ENCODE measurements around the gene LRIT2.
"Not testable (repeated sequence)": the region's sequence is repeated elsewhere in the genome, so short reads cannot be mapped to it uniquely, and the experiment has no call there.

Gene LRIT2

DNA sequence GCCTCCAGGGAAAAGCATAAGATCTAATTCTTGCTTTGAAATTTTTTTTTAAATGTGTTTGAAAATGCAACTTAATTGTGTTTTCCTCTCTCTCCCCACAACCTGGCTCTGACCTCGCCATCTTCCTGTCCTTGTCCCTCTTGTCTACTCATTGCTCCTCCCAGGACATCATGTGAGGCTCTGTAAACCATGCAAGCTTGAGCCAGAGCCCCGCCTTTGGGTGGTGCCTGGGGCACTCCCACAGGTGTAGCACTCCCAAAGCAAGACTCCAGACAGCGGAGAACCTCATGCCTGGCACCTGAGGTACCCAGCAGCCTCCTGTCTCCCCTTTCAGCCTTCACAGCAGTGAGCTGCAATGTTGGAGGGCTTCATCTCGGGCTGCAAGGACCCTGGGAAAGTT is 40.8 kb downstream of the LRIT2 start:
- Mint-ChIP-seq H3K36me3 (ENCODE audit: insufficient read depth) (no peaks in the 10 kb centered on the region), H3K4me1 (peaks cover 5% of the 10 kb centered on the region), H3K27ac (ENCODE audit: low read depth) (no peak overlapping the region), H3K27me3 (no peaks in the 10 kb centered on the region), H3K9me3 (no peaks in the 10 kb centered on the region), H3K4me3 (no peak overlapping the region)
- DNase-seq (ENCODE audit: low spot score in 2 of 2) (no peak), ATAC-seq (replicated peaks; ENCODE audit: extremely low read depth, poor library complexity, severe bottlenecking) (no peak)

DNA sequence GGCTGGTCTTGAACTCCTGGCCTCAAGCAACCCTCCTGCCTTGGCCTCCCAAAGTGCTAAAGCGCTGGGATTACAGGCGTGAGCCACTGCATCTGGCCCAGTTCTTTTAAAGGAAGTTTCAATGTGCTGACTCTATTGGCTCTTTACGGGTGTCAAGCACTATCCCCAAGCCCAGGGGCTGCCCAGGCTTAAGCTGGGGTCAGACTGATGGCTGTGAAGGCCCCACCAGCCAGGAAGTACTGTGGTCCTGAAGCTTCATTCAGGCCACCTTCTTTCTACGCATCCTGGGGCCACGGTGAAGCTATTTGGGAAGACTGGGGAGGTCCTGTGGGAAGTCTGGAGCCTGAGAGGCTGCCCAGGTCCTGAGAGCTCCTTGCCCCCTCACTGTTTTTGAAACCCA is 43.7 kb downstream of the LRIT2 start:
- no peak for ATAC-seq (replicated peaks; ENCODE audit: extremely low read depth, poor library complexity, severe bottlenecking)
- DNase-seq (ENCODE audit: low spot score in 2 of 2) = no peak
- no peaks in the 10 kb centered on the region for H3K27me3 Mint-ChIP-seq
- H3K27ac Mint-ChIP-seq (ENCODE audit: low read depth) = no peak overlapping the region
- no peaks in the 10 kb centered on the region for H3K36me3 Mint-ChIP-seq (ENCODE audit: insufficient read depth)
- no peak overlapping the region for H3K4me3 Mint-ChIP-seq
- no peaks in the 10 kb centered on the region for H3K9me3 Mint-ChIP-seq
- H3K4me1 Mint-ChIP-seq = peaks cover 10% of the 10 kb centered on the region

DNA sequence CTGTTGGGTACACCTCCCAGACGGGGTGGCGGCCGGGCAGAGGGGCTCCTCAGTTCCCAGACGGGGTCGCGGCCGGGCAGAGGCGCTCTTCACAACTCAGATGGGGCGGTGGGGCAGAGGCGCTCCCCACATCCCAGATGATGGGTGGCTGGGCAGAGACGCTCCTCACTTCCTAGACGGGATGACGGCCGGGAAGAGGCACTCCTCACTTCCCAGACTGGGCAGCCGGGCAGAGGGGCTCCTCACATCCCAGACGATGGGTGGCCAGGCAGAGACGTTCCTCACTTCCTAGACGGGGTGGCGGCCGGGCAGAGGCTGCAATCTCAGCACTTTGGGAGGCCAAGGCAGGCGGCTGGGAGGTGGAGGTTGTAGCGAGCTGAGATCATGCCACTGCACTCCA is 45.0 kb downstream of the LRIT2 start:
- H3K27ac Mint-ChIP-seq (ENCODE audit: low read depth); DNase-seq (ENCODE audit: low spot score in 2 of 2); H3K27me3 Mint-ChIP-seq; ATAC-seq (replicated peaks; ENCODE audit: extremely low read depth, poor library complexity, severe bottlenecking); H3K36me3 Mint-ChIP-seq (ENCODE audit: insufficient read depth); H3K9me3 Mint-ChIP-seq; H3K4me3 Mint-ChIP-seq: not testable (repeated sequence)
- H3K4me1 Mint-ChIP-seq = peaks cover 13% of the 10 kb centered on the region

DNA sequence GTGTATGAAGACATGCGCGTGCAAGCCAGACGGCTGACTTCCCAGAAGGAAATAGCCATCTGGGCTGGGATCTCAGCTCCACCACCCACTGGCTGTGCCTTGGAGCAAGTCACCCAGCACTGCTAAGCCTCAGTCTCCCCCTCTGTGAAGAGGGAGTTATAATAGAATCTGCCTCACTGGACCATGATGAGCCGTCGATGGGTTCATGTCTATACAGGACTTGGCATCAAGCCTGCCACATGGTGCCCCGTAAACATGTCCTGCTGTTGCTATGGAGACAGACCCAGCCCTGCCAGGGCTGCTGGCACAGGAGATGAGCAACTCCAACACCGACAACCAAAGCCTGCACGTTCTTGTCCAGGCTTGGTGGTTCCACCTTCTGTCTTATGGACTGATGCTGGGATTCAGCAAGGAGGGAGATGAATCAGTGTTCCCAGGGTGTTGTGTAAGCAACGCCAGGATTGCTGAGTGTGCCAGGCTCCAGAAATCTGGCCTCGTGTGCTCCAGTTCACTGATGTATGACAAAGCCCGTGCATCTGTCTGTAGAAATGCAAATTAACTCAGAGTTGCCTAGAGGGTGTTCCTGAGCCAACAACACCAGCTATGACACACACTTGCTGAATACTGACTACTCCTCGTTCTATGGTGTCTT is 46.2 kb downstream of the LRIT2 start:
- peak; percentile 7 for ATAC-seq (replicated peaks; ENCODE audit: extremely low read depth, poor library complexity, severe bottlenecking)

DNA sequence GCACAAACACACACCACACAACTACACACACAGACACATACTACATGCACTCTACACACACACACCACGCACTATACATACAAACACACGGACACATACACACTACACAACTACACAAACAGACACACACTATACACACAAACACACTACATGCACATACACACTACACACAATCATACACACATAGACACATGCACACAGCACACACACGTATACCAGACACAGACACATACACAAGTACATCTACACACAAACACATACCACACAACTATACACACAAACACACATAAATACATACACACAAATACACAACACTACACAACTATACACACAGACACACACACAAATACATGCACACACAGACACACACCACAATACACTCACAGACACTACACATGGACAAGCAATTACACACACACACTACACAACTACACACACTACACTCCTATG is 47.2 kb downstream of the LRIT2 start:
- Mint-ChIP-seq H3K4me3 (no peak overlapping the region), H3K36me3 (ENCODE audit: insufficient read depth) (no peaks in the 10 kb centered on the region), H3K27ac (ENCODE audit: low read depth) (no peak overlapping the region), H3K27me3 (no peaks in the 10 kb centered on the region), H3K4me1 (peaks cover 7% of the 10 kb centered on the region), H3K9me3 (no peaks in the 10 kb centered on the region)
- DNase-seq (ENCODE audit: low spot score in 2 of 2) (no peak), ATAC-seq (replicated peaks; ENCODE audit: extremely low read depth, poor library complexity, severe bottlenecking) (no peak)

More for the DNA sequence above, 46.2 kb downstream of the LRIT2 start:
- H3K27me3 Mint-ChIP-seq = no peaks in the 10 kb centered on the region
- no peaks in the 10 kb centered on the region for H3K36me3 Mint-ChIP-seq (ENCODE audit: insufficient read depth)
- peak in 1 of 2 donors; percentile 39 for DNase-seq (ENCODE audit: low spot score in 2 of 2)
- no peak overlapping the region for H3K4me3 Mint-ChIP-seq
- H3K9me3 Mint-ChIP-seq = no peaks in the 10 kb centered on the region
- H3K4me1 Mint-ChIP-seq = peaks cover 7% of the 10 kb centered on the region
- no peak overlapping the region for H3K27ac Mint-ChIP-seq (ENCODE audit: low read depth)

DNA sequence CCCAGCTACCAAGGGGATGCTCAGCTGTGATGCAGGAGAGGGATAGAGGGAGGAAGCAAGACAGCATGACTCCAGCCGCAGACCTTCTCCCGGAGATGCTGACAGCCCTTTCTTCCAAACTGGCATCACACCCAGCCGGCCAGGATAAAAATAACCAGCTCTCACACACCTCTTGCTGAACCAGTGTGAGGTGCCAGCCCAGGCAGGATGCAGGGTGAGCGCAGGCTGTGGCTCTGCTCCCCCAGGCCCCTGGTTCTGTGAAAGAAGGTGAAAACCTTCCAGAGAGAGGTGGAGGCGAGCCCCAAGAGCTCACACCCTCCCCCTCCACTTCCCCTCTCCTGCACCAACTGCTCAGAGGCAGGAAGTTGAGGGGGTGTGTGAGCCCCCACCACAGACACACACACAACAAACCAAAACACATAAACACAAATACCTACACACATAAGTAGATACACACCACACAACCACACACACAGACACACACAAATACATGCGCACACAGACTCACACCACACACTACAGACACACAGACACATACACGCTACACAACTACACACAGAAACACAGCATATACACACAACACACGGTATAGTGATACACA is 47.7 kb downstream of the LRIT2 start:
- ATAC-seq (replicated peaks; ENCODE audit: extremely low read depth, poor library complexity, severe bottlenecking) = peak; percentile 96
- Mint-ChIP-seq H3K4me1 (peaks cover 7% of the 10 kb centered on the region), H3K9me3 (no peaks in the 10 kb centered on the region), H3K27ac (ENCODE audit: low read depth) (no peak overlapping the region), H3K4me3 (no peak overlapping the region), H3K27me3 (no peaks in the 10 kb centered on the region), H3K36me3 (ENCODE audit: insufficient read depth) (no peaks in the 10 kb centered on the region)
- peak; percentile 47 to 78 for DNase-seq (ENCODE audit: low spot score in 2 of 2)

DNA sequence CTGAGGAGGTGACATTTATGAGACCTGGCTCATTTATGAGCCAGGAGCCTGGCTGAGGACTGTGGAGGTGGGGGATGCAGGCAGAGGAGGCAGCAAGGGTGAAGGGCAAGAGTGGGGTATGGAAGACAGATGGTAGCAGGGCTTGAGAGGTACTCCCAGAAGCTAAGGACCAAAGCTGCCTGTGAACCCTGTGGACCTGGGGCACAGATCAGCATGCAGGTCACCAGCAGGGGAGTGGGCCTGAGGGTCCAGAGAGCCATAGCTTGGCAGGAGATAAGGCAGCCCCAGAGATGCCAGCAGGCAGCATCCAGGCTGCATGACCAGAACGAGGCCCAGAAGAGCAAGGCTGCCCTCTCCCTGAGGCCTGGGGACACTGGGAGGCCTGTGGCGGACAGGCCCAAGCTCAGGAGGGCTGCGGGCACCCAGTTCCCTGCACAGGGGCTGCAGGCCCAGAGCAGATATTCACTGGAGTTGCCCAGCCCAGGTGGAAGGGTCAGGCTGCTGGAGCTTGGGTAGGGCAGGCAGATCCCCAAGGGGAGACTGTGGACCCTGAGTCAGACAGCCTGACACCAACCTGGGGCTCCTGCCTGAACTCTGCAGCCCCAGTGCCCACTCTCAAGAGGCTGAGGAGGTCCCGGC is 48.4 kb downstream of the LRIT2 start:
- H3K36me3 Mint-ChIP-seq (ENCODE audit: insufficient read depth) = no peaks in the 10 kb centered on the region
- no peaks in the 10 kb centered on the region for H3K27me3 Mint-ChIP-seq
- no peak overlapping the region for H3K27ac Mint-ChIP-seq (ENCODE audit: low read depth)
- ATAC-seq (replicated peaks; ENCODE audit: extremely low read depth, poor library complexity, severe bottlenecking) (no peak), DNase-seq (ENCODE audit: low spot score in 2 of 2) (no peak)
- H3K4me3 Mint-ChIP-seq = peak overlapping the region; percentile 56
- H3K4me1 Mint-ChIP-seq = peaks cover 7% of the 10 kb centered on the region
- H3K9me3 Mint-ChIP-seq = no peaks in the 10 kb centered on the region

DNA sequence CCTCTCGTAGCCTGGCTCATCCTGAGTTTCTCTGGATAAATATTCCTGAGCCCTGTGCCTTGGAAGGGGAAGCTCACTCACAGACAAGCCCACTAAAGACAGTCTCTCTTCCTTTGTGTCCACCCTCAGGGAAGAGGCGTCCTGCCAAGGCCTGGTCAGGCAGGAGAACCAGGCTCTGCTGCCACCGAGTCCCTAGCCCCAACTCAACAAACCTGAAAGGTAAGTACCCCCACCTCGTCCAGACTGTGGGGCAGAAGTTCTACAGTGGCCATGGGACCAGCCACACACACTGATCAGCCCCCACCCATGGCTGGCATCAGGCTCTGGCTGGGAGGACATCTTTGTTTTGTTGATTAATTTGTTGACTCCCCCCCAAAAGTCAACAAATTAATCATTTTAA is 49.0 kb downstream of the LRIT2 start:
- Mint-ChIP-seq H3K4me1 (peaks cover 7% of the 10 kb centered on the region), H3K36me3 (ENCODE audit: insufficient read depth) (no peaks in the 10 kb centered on the region), H3K27me3 (no peaks in the 10 kb centered on the region), H3K9me3 (no peaks in the 10 kb centered on the region), H3K27ac (ENCODE audit: low read depth) (no peak overlapping the region), H3K4me3 (peak overlapping the region; percentile 56)
- ATAC-seq (replicated peaks; ENCODE audit: extremely low read depth, poor library complexity, severe bottlenecking) = no peak
- DNase-seq (ENCODE audit: low spot score in 2 of 2) = no peak

DNA sequence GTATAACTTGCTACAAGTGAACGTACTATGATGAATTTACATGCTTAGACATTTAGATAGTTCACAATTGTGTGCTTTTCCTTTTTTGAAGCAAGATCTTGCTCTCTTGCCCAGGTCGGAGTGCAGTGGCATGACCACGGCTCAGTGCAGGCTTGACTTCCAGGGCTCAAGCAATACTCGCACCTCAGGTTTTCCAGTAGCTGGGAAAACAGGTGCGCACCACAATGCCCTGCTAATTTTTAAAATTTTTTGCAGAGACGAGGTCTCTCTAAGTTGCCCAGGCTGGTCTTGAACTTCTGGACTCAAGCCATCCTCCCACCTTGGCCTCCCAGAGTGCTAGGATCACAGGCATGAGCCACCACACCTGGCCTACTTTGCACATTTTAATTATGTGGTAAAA is 49.9 kb downstream of the LRIT2 start:
- Mint-ChIP-seq H3K27me3 (no peaks in the 10 kb centered on the region), H3K4me3 (no peak overlapping the region), H3K27ac (ENCODE audit: low read depth) (no peak overlapping the region), H3K36me3 (ENCODE audit: insufficient read depth) (no peaks in the 10 kb centered on the region), H3K9me3 (no peaks in the 10 kb centered on the region), H3K4me1 (peaks cover 7% of the 10 kb centered on the region)
- DNase-seq (ENCODE audit: low spot score in 2 of 2) (no peak), ATAC-seq (replicated peaks; ENCODE audit: extremely low read depth, poor library complexity, severe bottlenecking) (no peak)

DNA sequence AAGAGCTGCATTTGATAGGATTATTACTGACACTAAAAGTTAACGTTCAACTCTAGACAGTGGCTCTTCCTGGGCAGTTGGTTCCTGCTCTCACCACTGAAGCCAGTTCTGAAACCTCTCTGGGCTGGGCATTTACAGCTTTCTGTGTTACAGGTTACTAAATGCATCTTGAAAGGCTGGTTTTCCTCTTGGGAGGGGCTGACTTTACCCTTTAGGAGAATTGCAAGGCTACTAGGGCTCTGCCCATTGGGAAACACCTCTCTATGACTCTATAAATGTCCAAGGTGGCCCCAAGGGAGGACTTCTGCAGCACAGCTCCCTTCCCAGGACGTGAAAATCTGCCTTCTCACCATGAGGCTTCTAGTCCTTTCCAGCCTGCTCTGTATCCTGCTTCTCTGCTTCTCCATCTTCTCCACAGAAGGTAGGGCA is 51.8 kb downstream of the LRIT2 start, which contains the start of gene GPR15LG:
Gene GPR15LG, plus strand, starts transcription at position 301 of the 429 bp plus-strand sequence. Its CDS starts 51 bp downstream, at position 352.
- no peaks in the 10 kb centered on the region for H3K27me3 Mint-ChIP-seq
- no peak within 1 kb of the TSS for H3K27ac Mint-ChIP-seq (ENCODE audit: low read depth)
- ATAC-seq (replicated peaks; ENCODE audit: extremely low read depth, poor library complexity, severe bottlenecking) = no peak
- no peak within 1 kb of the TSS for H3K4me3 Mint-ChIP-seq
- no peak for DNase-seq (ENCODE audit: low spot score in 2 of 2)
- no peaks in the 10 kb centered on the region for H3K36me3 Mint-ChIP-seq (ENCODE audit: insufficient read depth)
- H3K9me3 Mint-ChIP-seq = no peaks in the 10 kb centered on the region
- H3K4me1 Mint-ChIP-seq = peaks cover 7% of the 10 kb centered on the region

DNA sequence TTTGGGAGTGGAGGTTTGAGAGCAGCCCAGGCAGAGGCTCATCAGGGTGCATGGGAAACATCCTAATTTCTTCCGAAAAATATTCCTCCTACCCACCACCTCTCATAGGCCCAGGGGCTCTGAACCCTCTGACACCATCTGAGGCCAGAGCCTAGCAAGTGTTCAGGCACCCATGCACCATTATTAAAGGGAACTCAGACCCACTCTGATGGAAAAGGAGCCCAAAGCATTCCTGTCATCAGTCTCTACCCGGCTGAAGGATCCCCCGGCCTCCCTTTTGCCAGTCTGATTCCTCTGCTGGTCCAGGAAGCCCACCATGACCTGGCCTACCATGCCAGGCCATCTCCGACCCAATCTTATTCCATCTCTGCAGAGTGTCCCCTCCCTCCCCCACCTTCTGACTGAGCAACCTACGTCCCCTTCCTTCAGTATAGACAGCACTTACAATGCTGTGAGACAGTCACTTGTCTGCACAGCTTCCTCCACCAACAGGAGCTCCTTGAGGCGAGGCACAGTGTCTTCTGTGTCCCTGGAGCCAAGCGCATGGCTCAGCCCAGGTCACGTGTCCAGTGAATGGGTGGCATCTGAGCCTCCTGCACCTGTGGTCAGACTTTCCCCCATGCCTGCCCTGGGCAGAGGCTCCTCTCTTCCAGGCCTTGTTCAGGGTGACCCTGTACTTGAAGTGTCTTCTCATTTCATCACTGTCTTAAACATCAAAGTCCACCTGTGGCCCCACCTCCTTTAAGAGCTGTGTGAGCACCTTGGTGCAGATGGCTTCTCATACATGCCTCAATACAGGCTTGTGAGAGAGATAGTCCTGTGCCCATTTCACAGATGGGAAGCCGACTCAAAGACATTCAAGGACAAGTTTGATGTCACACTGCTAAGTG is 52.6 kb downstream of the LRIT2 start:
- no peaks in the 10 kb centered on the region for H3K9me3 Mint-ChIP-seq
- peaks cover 7% of the 10 kb centered on the region for H3K4me1 Mint-ChIP-seq
- H3K27ac Mint-ChIP-seq (ENCODE audit: low read depth) = no peak overlapping the region
- H3K27me3 Mint-ChIP-seq = no peaks in the 10 kb centered on the region
- DNase-seq (ENCODE audit: low spot score in 2 of 2) = no peak
- no peak overlapping the region for H3K4me3 Mint-ChIP-seq
- no peaks in the 10 kb centered on the region for H3K36me3 Mint-ChIP-seq (ENCODE audit: insufficient read depth)
- ATAC-seq (replicated peaks; ENCODE audit: extremely low read depth, poor library complexity, severe bottlenecking) = no peak

DNA sequence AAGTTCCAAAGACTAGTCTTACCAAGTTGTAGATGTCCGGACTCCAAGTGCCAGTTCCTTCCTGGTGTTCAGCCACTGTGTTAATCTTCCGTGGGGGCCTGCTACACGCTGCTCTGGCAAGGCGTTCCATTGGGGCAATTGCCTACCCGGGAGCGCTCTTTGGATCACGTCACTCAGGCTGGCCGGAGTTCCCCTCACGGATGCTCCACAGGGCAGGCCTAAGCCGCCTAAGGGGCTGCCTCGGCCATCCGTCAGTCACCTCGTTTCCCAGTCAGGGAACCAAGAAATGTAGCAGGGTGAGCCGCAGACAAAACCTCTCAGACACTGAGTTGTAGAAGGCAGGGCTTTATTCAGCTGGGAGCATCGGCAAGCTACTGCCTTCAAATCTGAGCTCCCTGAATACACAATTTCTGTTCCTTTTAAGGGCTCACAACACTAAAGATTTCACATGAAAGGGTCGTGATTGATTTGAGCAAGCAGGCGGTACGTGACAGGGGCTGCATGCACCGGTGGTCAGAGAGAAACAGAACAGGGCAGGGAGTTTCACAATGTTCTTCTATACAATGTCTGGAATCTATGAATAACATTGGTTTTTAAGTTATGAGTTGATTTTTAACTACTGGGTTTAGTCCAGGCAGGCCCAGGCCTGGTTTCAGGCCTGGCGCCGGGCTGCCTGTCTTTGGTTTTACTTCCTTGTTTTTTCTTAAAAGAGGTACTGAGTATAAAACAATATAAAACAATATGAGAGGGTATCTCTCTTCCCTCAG is 53.5 kb downstream of the LRIT2 start:
- H3K4me3 Mint-ChIP-seq; H3K9me3 Mint-ChIP-seq; ATAC-seq (replicated peaks; ENCODE audit: extremely low read depth, poor library complexity, severe bottlenecking); H3K36me3 Mint-ChIP-seq (ENCODE audit: insufficient read depth); DNase-seq (ENCODE audit: low spot score in 2 of 2); H3K27ac Mint-ChIP-seq (ENCODE audit: low read depth); H3K27me3 Mint-ChIP-seq; H3K4me1 Mint-ChIP-seq: not testable (repeated sequence)
